Iris pigment epithelial cell (primary cell): ENCODE results near the gene ZNF763.
"Not testable (repeated sequence)": the region's sequence is repeated elsewhere in the genome, so short reads cannot be mapped to it uniquely, and the experiment has no call there.

Source experiments
- DNase-seq: peaks from one replicate; pipeline ENCODE4 v3.0.0-alpha.2; 2011; ENCODE audit warnings: low read depth

The ZNF763 gene

GRCh38 chr19:11964858-11965645 is at the start of gene ZNF763:
ZNF763 (plus strand) TSS chr19:11965040; CDS start chr19:11965209, 169 bp downstream.
- DNase-seq, result peak; percentile 86

DNA sequence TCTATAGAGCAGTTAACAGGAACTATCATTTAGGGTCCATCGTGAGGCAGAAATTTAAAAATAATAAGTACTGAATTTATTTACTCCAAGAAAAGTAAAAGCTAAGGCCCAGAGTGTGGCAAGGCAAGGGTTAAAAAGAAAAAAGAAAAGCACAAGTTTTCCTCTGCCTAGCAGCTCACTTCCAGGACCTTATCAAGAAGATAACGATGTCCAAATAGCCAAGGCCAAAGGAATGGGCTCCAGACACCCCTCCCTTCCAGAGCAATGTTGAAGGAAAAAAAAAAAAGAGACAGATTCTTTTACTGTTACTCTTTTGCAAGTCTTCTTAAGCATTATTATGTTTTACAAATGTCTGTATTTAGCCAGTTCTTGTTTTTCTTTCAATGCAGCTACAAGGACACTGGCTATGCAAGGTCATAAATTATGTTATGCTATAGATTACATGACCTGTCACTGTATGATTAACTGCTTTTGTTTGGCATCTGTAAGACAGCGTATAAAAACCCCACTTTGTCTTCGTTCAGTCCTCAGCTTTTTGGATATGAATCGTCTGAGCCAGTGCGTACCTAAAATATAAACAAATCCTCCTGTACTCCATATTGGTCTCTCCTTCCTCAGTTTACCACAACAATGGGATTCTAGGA is 42.9 kb upstream of the ZNF763 start:
- DNase-seq, result no peak

GRCh38 chr19:11924886-11925650 is 39.8 kb upstream of the ZNF763 start, which contains the start of gene ZNF700:
ZNF700 (plus strand) TSS chr19:11925107; CDS start chr19:11925211, 104 bp downstream.
- DNase-seq, result peak; percentile 90

- DNase-seq, result not testable (repeated sequence)
Observed at GRCh38 chr19:11925651-11926187, 39.1 kb upstream of the ZNF763 start.

- no peak for DNase-seq
Observed at GRCh38 chr19:11927227-11927626, 37.6 kb upstream of the ZNF763 start.

- peak; percentile 80 for DNase-seq
Observed at GRCh38 chr19:11931051-11931450, 33.8 kb upstream of the ZNF763 start.

DNA sequence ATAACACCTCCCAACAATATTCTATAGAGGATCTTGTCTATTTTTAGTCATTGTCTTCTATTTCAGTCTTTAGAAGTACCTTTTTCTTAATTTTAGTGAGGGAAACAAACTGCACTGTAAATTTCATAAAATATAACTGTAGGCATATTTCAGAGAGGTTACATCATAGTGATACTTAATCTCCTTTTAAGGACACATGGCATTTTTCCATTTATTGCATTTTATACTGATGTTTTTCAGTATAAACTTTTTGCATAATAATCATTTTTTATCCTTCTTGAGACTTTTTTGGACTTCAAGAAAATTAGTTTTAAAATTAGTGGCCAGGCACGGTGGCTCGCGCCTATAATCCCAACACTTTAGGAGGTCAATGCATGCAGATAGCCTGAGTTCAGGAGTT is 33.3 kb upstream of the ZNF763 start:
- DNase-seq, result no peak

DNA sequence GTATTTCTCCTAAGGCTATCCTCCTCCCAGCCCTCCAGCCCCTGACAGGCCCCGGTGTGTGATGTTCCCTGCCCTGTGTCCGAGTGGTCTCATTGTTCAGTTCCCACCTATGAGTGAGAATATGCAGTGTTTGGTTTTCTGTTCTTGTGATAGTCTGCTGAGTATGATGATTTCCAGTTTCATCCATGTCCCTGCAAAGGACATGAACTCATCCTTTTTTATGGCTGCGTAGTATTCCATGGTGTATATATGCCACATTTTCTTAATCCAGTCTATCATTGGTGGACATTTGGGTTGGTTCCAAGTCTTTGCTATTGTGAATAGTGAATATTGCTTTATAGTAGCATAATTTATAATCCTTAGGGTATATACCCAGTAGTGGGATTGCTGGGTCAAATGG is 29.0 kb upstream of the ZNF763 start:
- not testable (repeated sequence) for DNase-seq

DNA sequence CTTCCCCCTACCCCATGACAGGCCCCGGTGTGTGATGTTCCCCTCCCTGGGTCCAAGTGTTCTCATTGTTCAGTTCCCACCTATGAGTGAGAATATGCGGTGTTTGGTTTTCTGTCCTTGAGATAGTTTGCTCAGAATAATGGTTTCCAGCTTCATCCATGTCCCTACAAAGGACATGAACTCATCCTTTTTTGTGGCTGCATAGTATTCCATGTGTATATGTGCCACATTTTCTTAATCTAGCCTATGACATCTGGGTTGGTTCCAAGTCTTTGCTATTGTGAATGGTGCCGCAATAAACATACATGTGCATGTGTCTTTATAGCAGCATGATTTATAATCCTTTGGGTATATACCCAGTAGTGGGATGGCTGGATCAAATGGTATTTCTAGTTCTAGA is 26.5 kb upstream of the ZNF763 start:
- DNase-seq, result not testable (repeated sequence)

- DNase-seq, result not testable (repeated sequence)
Observed at GRCh38 chr19:11941361-11941887, 23.4 kb upstream of the ZNF763 start.

GRCh38 chr19:11942008-11942842 is 22.6 kb upstream of the ZNF763 start:
- no peak for DNase-seq

- DNase-seq, result no peak
Observed at GRCh38 chr19:11942843-11943108, 22.1 kb upstream of the ZNF763 start.

DNA sequence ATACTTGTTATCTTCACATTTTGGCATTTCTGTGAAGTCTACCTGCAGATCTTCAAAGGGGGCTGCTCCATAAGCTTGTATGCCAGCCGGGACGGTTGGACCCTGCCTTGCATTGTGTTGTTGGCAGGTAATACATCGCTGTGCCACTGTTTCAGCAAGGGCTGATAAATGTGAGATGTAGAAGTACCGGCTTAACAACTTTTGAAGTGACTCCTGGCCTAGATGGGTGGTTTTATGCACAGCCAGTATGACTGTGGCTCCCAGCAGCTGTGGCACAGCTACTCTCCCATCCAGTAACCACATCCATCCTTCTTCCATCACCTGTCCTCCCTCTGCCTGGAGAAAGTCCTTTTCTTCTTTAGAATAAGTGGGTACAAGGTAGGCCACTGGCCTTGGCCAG is 20.2 kb upstream of the ZNF763 start:
- DNase-seq, result no peak

DNA sequence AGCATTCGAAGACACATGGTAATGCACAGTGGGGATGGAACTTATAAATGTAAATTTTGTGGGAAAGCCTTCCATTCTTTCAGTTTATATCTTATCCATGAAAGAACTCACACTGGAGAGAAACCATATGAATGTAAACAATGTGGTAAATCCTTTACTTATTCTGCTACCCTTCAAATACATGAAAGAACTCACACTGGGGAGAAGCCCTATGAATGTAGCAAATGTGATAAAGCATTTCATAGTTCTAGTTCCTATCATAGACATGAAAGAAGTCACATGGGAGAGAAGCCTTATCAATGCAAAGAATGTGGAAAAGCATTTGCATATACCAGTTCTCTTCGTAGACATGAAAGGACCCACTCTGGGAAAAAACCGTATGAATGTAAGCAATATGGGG is 16.2 kb upstream of the ZNF763 start:
- no peak for DNase-seq

- peak; percentile 9 for DNase-seq
Observed at GRCh38 chr19:11949201-11949600, 15.6 kb upstream of the ZNF763 start.

DNA sequence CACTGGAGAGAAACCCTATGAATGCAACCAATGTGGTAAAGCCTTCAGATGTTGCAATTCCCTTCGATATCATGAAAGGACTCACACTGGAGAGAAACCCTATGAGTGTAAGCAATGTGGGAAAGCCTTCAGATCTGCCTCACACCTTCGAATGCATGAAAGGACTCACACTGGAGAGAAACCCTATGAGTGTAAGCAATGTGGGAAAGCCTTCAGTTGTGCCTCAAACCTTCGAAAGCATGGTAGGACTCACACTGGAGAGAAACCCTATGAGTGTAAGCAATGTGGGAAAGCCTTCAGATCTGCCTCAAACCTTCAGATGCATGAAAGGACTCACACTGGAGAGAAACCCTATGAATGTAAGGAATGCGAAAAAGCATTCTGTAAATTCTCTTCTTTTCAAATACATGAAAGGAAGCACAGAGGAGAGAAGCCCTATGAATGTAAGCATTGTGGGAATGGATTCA is 15.2 kb upstream of the ZNF763 start:
- DNase-seq, result not testable (repeated sequence)

- DNase-seq, result no peak
Observed at GRCh38 chr19:11950312-11950711, 14.5 kb upstream of the ZNF763 start.

DNA sequence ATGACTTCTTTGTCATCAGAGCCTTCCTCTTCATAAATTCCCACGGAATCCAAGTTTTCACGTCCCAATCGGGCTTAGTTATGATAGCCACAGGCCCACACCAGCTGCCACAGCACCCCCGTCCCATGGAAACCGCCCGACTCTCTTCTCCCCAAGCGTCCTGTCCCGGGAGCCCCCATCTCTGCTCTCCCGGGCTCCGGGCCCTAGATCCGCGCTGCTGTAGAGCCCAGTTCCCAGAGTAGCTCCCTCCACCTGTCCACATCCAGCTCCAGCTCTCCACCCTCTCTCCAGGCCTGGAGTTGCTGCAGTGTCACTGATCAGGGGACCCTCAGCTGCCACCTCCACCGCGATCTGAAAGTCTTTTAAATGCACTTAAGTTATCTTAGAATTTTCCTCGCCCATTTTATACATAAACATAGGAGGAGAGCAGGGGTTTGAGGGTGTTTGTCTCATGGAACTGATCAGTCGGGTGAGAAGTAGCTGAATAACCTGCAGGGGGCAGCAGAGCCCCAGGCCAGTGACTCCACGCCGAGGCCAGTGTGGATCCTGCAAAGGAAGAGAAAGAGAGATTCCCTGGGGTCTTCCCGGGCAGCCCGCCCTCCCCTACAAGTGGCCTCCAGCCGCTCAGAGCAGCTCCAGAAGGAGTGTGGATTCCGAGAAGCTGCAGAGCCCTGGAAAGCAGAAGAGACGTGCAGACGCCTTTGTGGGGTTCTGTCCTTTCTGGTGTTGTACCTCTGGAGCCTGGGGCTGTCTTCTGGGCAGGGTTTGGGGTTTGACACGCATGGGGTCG is 1.1 kb upstream of the ZNF763 start:
- peak; percentile 61 for DNase-seq

DNA sequence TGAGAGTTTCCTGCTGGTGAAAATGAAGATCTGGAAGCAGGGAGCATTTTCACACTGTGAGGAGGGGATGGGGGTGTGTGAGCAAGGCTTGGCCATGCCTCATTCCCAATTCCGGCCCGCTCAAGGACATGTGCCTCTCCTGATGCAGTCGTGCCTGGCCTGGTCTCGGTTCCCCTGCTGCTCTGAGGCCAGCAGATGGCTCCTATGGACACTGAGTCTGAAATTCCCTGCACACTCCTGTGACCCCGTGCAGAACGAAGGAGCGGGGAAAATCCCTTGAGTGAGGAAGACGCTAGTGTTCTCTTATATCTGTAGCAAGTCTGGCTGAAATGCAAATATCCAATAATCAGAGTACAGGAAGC is 363 bp upstream of the ZNF763 start:
- no peak for DNase-seq

GRCh38 chr19:11970174-11970573 is 5.3 kb downstream of the ZNF763 start:
- DNase-seq, result no peak

GRCh38 chr19:11971041-11971440 is 6.2 kb downstream of the ZNF763 start:
- DNase-seq, result no peak
